ENCODE results near the gene ALCAM.
"Not testable (repeated sequence)": the region's sequence is repeated elsewhere in the genome, so short reads cannot be mapped to it uniquely, and the experiment has no call there.

The ALCAM gene

GRCh38 chr3:105537371-105538080 is 170.8 kb downstream of the ALCAM start:
- DNase-seq: no peak

DNA sequence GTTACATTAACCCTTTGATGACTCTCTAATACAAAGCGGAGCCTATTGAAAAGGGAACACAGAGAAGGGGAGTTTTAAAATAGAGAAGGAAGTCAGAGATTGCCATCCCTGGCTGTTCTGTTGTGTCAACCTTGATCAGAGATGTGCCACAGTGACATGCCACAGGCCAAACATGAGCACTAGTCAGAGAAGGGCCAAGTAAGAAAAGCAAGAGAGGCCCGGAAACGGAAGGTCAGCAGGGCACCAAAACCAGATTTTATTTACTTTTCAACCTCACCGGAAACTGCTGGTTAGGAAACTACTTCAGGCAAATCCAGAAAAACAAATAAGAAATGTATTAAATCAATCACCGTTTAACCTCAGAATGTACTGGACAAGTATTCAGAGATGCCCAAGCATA is 171.8 kb downstream of the ALCAM start:
- DNase-seq: no peak

DNA sequence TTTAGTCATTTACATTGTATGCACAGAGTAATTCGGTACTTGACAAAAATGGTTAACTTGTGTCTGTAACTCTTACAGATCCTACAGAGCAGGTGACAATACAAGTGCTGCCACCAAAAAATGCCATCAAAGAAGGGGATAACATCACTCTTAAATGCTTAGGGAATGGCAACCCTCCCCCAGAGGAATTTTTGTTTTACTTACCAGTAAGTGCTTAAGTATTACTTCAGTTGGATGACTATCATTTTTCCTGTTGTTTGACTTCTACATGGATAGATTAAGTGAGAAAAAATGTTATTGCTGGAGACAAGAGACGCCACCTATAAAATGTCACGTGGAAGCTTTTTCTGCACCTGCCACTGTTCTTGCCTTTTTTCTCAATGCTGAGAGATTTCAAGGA is 173.2 kb downstream of the ALCAM start:
- no peak for DNase-seq

GRCh38 chr3:105542282-105543019 is 175.7 kb downstream of the ALCAM start:
- no peak for DNase-seq

GRCh38 chr3:105545051-105545450 is 178.3 kb downstream of the ALCAM start:
- no peak for DNase-seq

- no peak for DNase-seq
Observed at GRCh38 chr3:105553851-105554250, 187.1 kb downstream of the ALCAM start.

- DNase-seq: no peak
Observed at GRCh38 chr3:105555206-105555605, 188.5 kb downstream of the ALCAM start.

GRCh38 chr3:105559856-105560255 is 193.1 kb downstream of the ALCAM start:
- DNase-seq: no peak

DNA sequence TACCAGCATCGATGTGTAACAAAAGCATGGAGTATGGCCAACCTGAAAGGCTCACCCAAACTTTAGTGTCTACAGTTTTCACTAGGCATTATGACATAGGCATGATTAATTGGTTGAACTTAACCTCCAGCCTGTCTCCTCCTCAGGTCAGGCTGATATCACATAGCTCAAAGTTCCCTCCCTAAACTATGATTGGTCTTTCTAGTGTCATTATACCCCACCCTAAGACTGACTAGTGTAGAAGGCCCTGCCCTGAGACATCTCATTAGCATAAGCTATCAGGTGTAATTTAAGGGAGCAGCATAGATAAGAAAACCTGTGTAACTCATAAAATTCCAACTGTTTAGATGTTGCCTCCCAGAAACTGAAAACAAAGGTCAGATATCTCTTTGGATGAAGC is 195.2 kb downstream of the ALCAM start:
- DNase-seq: no peak

DNA sequence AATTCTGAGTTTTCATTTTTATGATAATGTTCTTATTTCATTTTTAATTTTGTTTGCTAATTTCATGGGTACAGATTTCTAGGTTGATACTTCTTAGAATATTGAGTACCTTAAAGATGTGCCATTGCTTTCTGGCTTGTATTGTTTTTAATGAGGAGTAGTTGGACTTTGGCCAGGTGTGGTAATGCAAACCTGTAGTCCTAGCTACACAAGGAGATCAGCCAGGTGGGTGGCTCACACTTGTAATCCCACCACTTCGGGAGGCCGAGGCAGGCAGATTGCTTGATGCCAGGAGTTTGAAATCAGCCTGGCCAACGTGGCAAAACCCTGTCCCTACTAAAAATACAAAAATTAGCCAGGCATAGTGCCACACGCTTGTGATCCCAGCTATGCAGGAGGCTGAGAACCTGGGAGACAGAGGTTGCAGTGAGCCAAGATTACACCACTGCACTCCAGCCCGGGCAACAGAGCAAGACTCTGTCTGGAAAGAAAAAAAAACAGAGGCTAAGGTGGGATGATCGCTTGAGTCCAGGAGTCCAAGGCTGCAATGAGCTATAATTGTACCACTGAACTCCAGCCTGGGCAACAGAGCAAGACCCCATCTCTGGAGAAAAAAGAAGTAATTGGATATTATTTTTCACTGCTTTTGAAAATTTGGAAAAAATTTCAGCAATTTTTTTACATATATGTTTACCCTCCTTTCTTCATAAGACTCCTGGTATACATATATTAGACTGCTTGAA is 198.0 kb downstream of the ALCAM start:
- DNase-seq: no peak

- DNase-seq: no peak
Observed at GRCh38 chr3:105571005-105571404, 204.3 kb downstream of the ALCAM start.

GRCh38 chr3:105572501-105572900 is 205.8 kb downstream of the ALCAM start:
- DNase-seq: no peak

DNA sequence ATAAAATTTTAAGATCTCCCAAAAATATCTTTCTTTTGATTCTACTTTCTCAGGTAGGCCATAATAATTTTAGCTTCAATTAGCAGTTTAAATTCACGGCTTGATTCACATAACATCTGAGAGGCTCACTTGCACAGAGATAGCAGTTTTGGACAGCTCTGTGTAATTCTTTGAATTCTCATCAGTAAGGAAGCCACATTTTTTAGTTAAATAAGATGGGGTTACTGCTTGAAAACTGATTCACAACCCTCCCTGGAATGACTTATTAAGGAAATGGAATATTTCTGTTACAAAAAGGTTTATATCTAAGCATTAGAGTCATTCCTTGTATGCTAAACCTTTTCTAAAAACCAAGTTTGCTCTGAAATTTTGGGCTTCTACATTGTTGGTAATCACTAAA is 212.7 kb downstream of the ALCAM start:
- no peak for DNase-seq

- no peak for DNase-seq
Observed at GRCh38 chr3:105580296-105580965, 213.7 kb downstream of the ALCAM start.

- no peak for DNase-seq
Observed at GRCh38 chr3:105582015-105582414, 215.3 kb downstream of the ALCAM start.

DNA sequence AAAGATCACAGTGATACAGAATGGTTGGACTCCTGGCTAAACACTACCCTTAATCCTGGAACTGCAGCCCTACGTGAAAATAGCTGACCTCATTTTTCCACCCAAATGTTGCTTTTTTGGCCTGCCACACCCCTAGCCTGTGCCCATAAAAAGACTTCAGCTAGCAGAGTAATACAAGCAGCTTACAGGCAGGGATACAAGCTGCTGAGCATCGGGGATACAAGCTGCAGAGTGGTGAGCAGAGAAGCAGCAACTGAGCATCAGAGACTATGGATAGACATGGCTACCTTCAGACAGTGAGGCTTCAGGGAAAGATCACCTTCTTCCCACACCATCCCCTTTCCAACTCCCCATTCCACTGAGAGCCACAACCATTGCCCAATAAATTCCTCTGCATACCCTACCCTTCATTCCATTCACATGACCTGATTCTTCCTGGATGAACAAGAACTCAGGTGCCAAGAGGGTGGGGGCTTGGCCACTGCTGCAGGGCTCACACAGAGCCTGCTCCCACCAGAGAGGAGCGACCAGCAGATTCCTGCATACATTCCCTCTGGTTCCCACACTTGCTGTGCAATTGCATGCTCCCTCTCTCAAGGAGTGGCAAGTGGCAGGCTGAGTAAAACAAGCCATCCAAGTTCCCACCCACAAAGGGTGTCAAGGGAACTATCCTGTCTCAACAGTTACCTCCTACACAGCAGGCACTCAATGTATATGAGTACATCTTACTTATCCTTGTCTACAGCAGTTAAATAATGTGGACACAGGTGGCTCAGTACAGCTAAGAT is 217.5 kb downstream of the ALCAM start:
- no peak for DNase-seq

DNA sequence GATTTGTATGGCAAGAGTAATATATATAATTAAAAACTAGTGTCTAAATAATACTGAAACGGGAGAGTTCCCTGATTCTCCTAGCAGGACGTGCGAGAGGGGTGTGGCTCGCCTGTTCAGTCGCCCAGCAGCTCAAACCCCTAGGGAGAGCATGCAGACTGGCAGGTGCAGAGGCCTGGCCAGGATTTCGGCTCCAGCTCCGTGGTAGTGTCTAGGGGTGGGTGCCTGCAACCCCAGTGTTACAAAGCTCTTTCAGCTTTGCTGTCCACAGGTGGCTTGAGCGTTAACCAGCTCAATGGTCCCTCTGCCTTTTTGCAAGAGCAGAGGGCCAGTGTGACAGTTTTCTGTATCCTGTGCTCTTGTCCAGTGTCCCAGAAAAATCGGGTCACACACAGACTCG is 226.6 kb downstream of the ALCAM start:
- DNase-seq: no peak

GRCh38 chr3:105594219-105594618 is 227.5 kb downstream of the ALCAM start:
- no peak for DNase-seq

DNA sequence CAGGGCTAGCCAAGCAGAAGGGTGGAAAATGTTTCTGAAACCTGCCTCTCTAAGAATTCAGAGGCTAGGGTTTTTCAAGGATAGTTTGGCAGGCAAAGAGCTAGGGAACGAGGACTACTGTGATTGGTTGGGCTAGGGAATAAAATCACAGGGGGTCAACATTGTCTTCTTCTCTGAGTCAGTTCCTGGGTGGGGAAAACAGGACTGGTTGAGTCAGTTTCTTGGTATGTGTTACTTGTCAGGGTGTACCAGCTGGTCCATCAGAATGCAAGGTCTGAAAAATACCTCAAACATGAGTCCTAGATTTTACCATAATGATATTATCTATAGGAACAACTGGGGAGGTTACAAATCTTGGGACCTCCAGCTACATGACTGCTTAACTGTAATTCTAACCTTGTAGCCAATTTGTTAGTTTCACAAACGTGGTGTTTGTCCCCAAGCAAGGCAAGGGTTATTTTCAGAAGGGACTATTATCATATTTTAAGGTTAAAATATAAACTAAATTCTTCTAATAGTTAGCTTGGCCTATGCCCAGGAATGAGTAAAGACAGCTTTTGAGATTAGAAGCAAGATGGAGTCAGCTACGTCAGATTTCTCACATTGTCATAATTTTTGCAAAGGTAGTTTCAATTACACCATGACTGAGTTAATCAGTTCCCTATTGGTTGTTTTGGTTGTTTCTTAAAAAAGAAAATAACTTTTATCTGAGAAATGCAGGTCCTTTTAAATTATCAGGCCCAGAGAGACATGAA is 231.5 kb downstream of the ALCAM start:
- no peak for DNase-seq

- no peak for DNase-seq
Observed at GRCh38 chr3:105599350-105599749, 232.6 kb downstream of the ALCAM start.

GRCh38 chr3:105601756-105602155 is 235.0 kb downstream of the ALCAM start:
- DNase-seq: not testable (repeated sequence)

DNA sequence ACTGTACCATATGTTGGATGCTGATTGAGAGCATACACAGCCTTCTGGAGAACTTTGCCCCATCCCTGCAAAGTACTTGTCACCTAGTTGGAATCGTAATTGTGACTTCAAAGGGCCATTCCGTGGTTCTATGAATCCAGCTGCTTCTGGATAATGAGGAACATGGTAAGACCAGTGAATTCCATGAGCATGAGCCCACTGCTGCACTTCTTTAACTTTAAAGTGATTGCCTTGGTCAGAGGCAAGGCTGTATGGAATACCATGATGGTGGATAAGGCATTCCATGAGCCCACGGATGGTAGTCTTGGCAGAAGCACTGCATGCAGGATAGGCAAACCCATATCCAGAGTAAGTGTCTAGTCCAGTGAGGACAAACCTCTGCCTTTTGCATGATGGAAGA is 235.6 kb downstream of the ALCAM start:
- not testable (repeated sequence) for DNase-seq

Measured in activated CD4-positive, alpha-beta T cell treated with anti-CD3 and anti-CD28 coated beads, Interleukin-2, Interleukin-6, amounts not matched to agents 100 ng/mL and 50 ng/mL, durations not matched to agents 16 hours and 8 hours (primary cell).